Transverse colon (tissue), 4 donors: ENCODE results near the gene CAVIN4. TPM values are rescaled to one million over a fixed set of nuclear protein-coding genes. Genes with fewer than 3 reads are reported as not detected.

ENCODE experiments used
- DNase-seq: peaks from one replicate; pipeline ENCODE4 v3.0.0-alpha.2; 2019
- H3K27ac ChIP-seq, 4 donors: fragments of 200-600 bp; sonication (generic); 2 replicates each; pipeline ENCODE4 v1.5.1; 2016 to 2018; ENCODE audit warnings: inconsistent platforms in 4 of 4
- H3K27me3 ChIP-seq: fragments of 200-600 bp; sonication (generic); 2 replicates; pipeline ENCODE4 v1.5.1; 2017; ENCODE audit warnings: inconsistent platforms
- H3K36me3 ChIP-seq, 4 donors: fragments of 200-600 bp; sonication (generic); 2 replicates each; pipeline ENCODE4 v1.5.1; 2017 to 2019; ENCODE audit warnings: inconsistent platforms in 4 of 4
- H3K4me1 ChIP-seq, 4 donors: fragments of 200-600 bp; sonication (generic); 2 replicates each; pipeline ENCODE4 v1.5.1; 2017 to 2020; ENCODE audit warnings: inconsistent platforms in 4 of 4
- H3K4me3 ChIP-seq, 4 donors: fragments of 200-600 bp; sonication (generic); 1 replicate in 1 of 4; 2 replicates in 3 of 4; pipeline versions ENCODE4 v1.5.1 to v1.6.1; 2017 to 2019; ENCODE audit warnings: inconsistent platforms in 4 of 4
- H3K9me3 ChIP-seq, 2 donors: fragments of 200-600 bp; sonication (generic); 2 replicates each; pipeline ENCODE4 v1.5.1; 2017 to 2019; ENCODE audit warnings: inconsistent platforms in 2 of 2
- CTCF ChIP-seq, 5 experiments: fragments of 200-600 bp in 3 of 5; fragments of 450-650 bp in 2 of 5; sonication (generic) in 3 of 5; IDR thresholded peaks; 1 replicate in 2 of 5; 2 replicates in 3 of 5; pipeline ENCODE4 v1.5.1; 2016 to 2017; ENCODE audit warnings: antibody characterized with exemption in 5 of 5, inconsistent platforms in 3 of 5, mild to moderate bottlenecking in 2 of 5, moderate library complexity in 1 of 5
- EP300 ChIP-seq: sonication (generic); formaldehyde crosslinking; IDR thresholded peaks from one replicate; pipeline ENCODE4 v1.6.1; 2017; ENCODE audit warnings: antibody characterized with exemption, low read depth
- POLR2A ChIP-seq: fragments of 450-650 bp; IDR thresholded peaks from one replicate; pipeline ENCODE4 v1.6.1; 2016; ENCODE audit warnings: antibody characterized with exemption, mild to moderate bottlenecking, moderate library complexity
- POLR2AphosphoS5 ChIP-seq, 3 donors: sonication (generic); formaldehyde crosslinking; IDR thresholded peaks; one replicate each; pipeline ENCODE4 v1.6.1; 2016; ENCODE audit warnings: antibody characterized with exemption in 3 of 3
- WGBS, 2 donors: methylation state at CpG; one replicate each; pipeline ENCODE4 v1.1.5; 2018; ENCODE audit warnings: low coverage in 1 of 2; 5-methylcytosine and 5-hydroxymethylcytosine counted together
- in situ Hi-C, 4 donors: fragments of 200-750 bp; cut with MboI; loops; one replicate each; pipeline versions ENCODE4 v1.15.0 to v1.15.1; 2017; ENCODE audit warnings: low sequenced_read_pairs in 3 of 4, low pct_ligation_motif_present in 1 of 4, low pct_unique_long_range_greater_than_20kb in 1 of 4
- intact Hi-C: fragments of 100-400 bp; cut with DNase I; formaldehyde crosslinking; loops from one replicate; pipeline ENCODE4 v1.15.1; 2023; ENCODE audit warnings: low total_unique reads
- total RNA-seq, 4 donors: library from RNA; depleted of rRNA; stranded (reverse); fragments of >200 nt; gene quantifications; one replicate each; pipeline ENCODE4 v1.1.0, GENCODE V29; 2016

Gene CAVIN4
- total RNA-seq, 4 donors from 2014 or later = 0.14 to 0.48 TPM; not detected in 2

GRCh38 chr9:100595391-100596199, 17.7 kb downstream of the CAVIN4 start:
- H3K4me3 ChIP-seq = no peak overlapping the region
- H3K9me3 ChIP-seq = no peaks in the 10 kb centered on the region
- peaks cover 0 to 8% (median 5%) of the 10 kb centered on the region in 4 donors for H3K4me1 ChIP-seq
- intact Hi-C loops = no loop called here
- DNase-seq = no peak
- no peak overlapping the region for H3K27ac ChIP-seq
- H3K36me3 ChIP-seq = no peaks in the 10 kb centered on the region
- TF ChIP-seq POLR2AphosphoS5 (IDR thresholded peaks at IDR 0.05) (no peak), CTCF (IDR thresholded peaks at IDR 0.05) (peak; percentile 71 to 83 (median 77))
- 8 to 34% methylated on average over 2 to 3 of the region's 3 CpGs for WGBS, 2 donors
- in situ Hi-C loops = loop anchor here in 1 of 4 donors (25.0 kb wide), 1 partner anchor 258 kb away; no protein-coding TSS in a partner anchor
- no peaks in the 10 kb centered on the region for H3K27me3 ChIP-seq

- Histone ChIP-seq H3K27ac (no peak overlapping the region), H3K27me3 (no peaks in the 10 kb centered on the region), H3K36me3 (no peaks in the 10 kb centered on the region), H3K4me3 (no peak overlapping the region), H3K9me3 (no peaks in the 10 kb centered on the region), H3K4me1 (peaks cover 0 to 8% (median 5%) of the 10 kb centered on the region in 4 donors)
- in situ Hi-C loops (loop anchor here in 1 of 4 donors (25.0 kb wide), 1 partner anchor 260 kb away; no protein-coding TSS in a partner anchor), intact Hi-C loops (no loop called here)
- TF ChIP-seq POLR2AphosphoS5 (IDR thresholded peaks at IDR 0.05) (no peak), CTCF (IDR thresholded peaks at IDR 0.05) (no peak), EP300 (no peak), POLR2A (no peak)
- 44% methylated on average over 6 of the region's 6 CpGs; no CpG with 5 or more reads in 1 of the 2 donors for WGBS, 2 donors
- no peak for DNase-seq
These were observed 19.4 kb downstream of the CAVIN4 start for GRCh38 chr9:100597236-100597635.

GRCh38 chr9:100598641-100599145, 20.8 kb downstream of the CAVIN4 start:
- H3K27ac ChIP-seq = peak overlapping the region in 3 of 4 donors; percentile 23 to 48 (median 41)
- peaks cover 0 to 8% (median 5%) of the 10 kb centered on the region in 4 donors for H3K4me1 ChIP-seq
- intact Hi-C loops = no loop called here
- H3K27me3 ChIP-seq = no peaks in the 10 kb centered on the region
- TF ChIP-seq POLR2A (no peak), EP300 (no peak)
- peak; percentile 90 for DNase-seq
- no peaks in the 10 kb centered on the region for H3K9me3 ChIP-seq
- H3K36me3 ChIP-seq = no peaks in the 10 kb centered on the region
- peak overlapping the region; percentile 34 to 47 (median 38) for H3K4me3 ChIP-seq
- in situ Hi-C loops = loop anchor here in 1 of 4 donors (25.0 kb wide), 1 partner anchor 261 kb away; no protein-coding TSS in a partner anchor
- 1% methylated on average over 37 of the region's 41 CpGs; no CpG with 5 or more reads in 1 of the 2 donors for WGBS, 2 donors

GRCh38 chr9:100600521-100601079, 22.7 kb downstream of the CAVIN4 start:
- peaks cover 0 to 8% (median 5%) of the 10 kb centered on the region in 4 donors for H3K4me1 ChIP-seq
- no peaks in the 10 kb centered on the region for H3K27me3 ChIP-seq
- WGBS, 2 donors = 40 to 83% methylated on average over 1 to 7 of the region's 7 CpGs
- no peak for DNase-seq
- H3K36me3 ChIP-seq = no peaks in the 10 kb centered on the region
- TF ChIP-seq POLR2A (no peak), POLR2AphosphoS5 (IDR thresholded peaks at IDR 0.05) (no peak), CTCF (IDR thresholded peaks at IDR 0.05) (no peak), EP300 (no peak)
- no peak overlapping the region for H3K27ac ChIP-seq
- no peaks in the 10 kb centered on the region for H3K9me3 ChIP-seq
- in situ Hi-C loops (loop anchor here in 2 of 4 donors (25.0 kb wide), 1 partner anchor 712 kb away; no protein-coding TSS in a partner anchor), intact Hi-C loops (no loop called here)
- H3K4me3 ChIP-seq = no peak overlapping the region
